Activated CD8-positive, alpha-beta memory T cell treated with anti-CD3 and anti-CD28 coated beads for 4 hours (primary cell): ENCODE measurements around the gene PEX3.
"Not testable (repeated sequence)": the region's sequence is repeated elsewhere in the genome, so short reads cannot be mapped to it uniquely, and the experiment has no call there.

ENCODE experiments used
- DNase-seq, 2 donors: peaks; one replicate each; pipeline ENCODE4 v3.0.0-alpha.2; 2020; ENCODE audit warnings: low read depth in 2 of 2

PEX3 gene

GRCh38 chr6:143506620-143507019, 56.0 kb downstream of the PEX3 start:
- no peak for DNase-seq

- DNase-seq = no peak
These were observed 56.9 kb downstream of the PEX3 start for GRCh38 chr6:143507358-143508145.

- not testable (repeated sequence) for DNase-seq
These were observed 59.7 kb downstream of the PEX3 start for GRCh38 chr6:143510326-143510725.

GRCh38 chr6:143510991-143511891, 60.6 kb downstream of the PEX3 start, which contains the start of gene FUCA2:
TSS of gene FUCA2 (minus strand) at chr6:143511720. CDS start at chr6:143511634, 86 bp downstream.
- peak; percentile 39 to 40 for DNase-seq

GRCh38 chr6:143513410-143513809, 62.8 kb downstream of the PEX3 start:
- DNase-seq = no peak

GRCh38 chr6:143515061-143515760, 64.6 kb downstream of the PEX3 start:
- DNase-seq = no peak

- DNase-seq = no peak
These were observed 65.3 kb downstream of the PEX3 start for GRCh38 chr6:143515766-143516355.

GRCh38 chr6:143516690-143517446, 66.3 kb downstream of the PEX3 start:
- DNase-seq = no peak

GRCh38 chr6:143517447-143517773, 66.8 kb downstream of the PEX3 start:
- DNase-seq = no peak

- DNase-seq = no peak
These were observed 71.5 kb downstream of the PEX3 start for GRCh38 chr6:143522039-143522600.

- no peak for DNase-seq
These were observed 74.8 kb downstream of the PEX3 start for GRCh38 chr6:143525356-143525755.

GRCh38 chr6:143527677-143528076, 77.1 kb downstream of the PEX3 start:
- DNase-seq = no peak

- no peak for DNase-seq
These were observed 77.7 kb downstream of the PEX3 start for GRCh38 chr6:143528164-143528811.

GRCh38 chr6:143529095-143529494, 78.5 kb downstream of the PEX3 start:
- DNase-seq = no peak

- DNase-seq = no peak
These were observed 81.3 kb downstream of the PEX3 start for GRCh38 chr6:143531720-143532499.

- DNase-seq = no peak
These were observed 84.6 kb downstream of the PEX3 start for GRCh38 chr6:143535189-143535614.

- peak in 1 of 2 donors; percentile 21 for DNase-seq
These were observed 85.9 kb downstream of the PEX3 start for GRCh38 chr6:143536461-143536865.

- peak in 1 of 2 donors; percentile 20 for DNase-seq
These were observed 86.5 kb downstream of the PEX3 start for GRCh38 chr6:143536866-143537691.
